Activated CD4-positive, alpha-beta memory T cell treated with anti-CD3 and anti-CD28 coated beads for 36 hours (primary cell): ENCODE data around the gene GATD1. TPM values are rescaled to one million over a fixed set of nuclear protein-coding genes. Genes with fewer than 3 reads are reported as not detected.

Source experiments
- CTCF ChIA-PET: fragments of 350-600 bp; sonication (Branson Sonifier 250); formaldehyde crosslinking; loops from one replicate; lab custom pipeline; 2021; ENCODE audit warnings: antibody characterized with exemption, inconsistent platforms; lab: Charles Lee
- POLR2A ChIA-PET: fragments of 350-600 bp; sonication (Branson Sonifier 250); formaldehyde crosslinking; loops from one replicate; lab custom pipeline; 2021; ENCODE audit warnings: antibody characterized with exemption; lab: Charles Lee
- DNase-seq: peaks from one replicate; pipeline ENCODE4 v3.0.0-alpha.2; 2020
- H3K27ac Mint-ChIP-seq: one replicate; pipeline ENCODE4 v1.8.0; 2021; ENCODE audit warnings: mixed read lengths
- H3K27me3 Mint-ChIP-seq: one replicate; pipeline ENCODE4 v1.8.0; 2021; ENCODE audit warnings: mixed read lengths
- H3K36me3 Mint-ChIP-seq: one replicate; pipeline ENCODE4 v1.8.0; 2021; ENCODE audit warnings: mixed read lengths
- H3K4me1 Mint-ChIP-seq: one replicate; pipeline ENCODE4 v1.8.0; 2021; ENCODE audit warnings: low read depth, mixed read lengths
- H3K4me3 Mint-ChIP-seq: one replicate; pipeline ENCODE4 v1.8.0; 2021; ENCODE audit warnings: mild to moderate bottlenecking, mixed read lengths
- H3K9me3 Mint-ChIP-seq: one replicate; pipeline ENCODE4 v1.8.0; 2021; ENCODE audit warnings: mixed read lengths
- intact Hi-C: fragments of 100-400 bp; cut with micrococcal nuclease; formaldehyde crosslinking; loops from one replicate; pipeline ENCODE4 v1.15.1; 2023
- total RNA-seq, 2 experiments: library from RNA; stranded (reverse); gene quantifications; one replicate each; pipeline ENCODE4 v1.2.3, GENCODE V29; 2021

Gene GATD1, protein sequence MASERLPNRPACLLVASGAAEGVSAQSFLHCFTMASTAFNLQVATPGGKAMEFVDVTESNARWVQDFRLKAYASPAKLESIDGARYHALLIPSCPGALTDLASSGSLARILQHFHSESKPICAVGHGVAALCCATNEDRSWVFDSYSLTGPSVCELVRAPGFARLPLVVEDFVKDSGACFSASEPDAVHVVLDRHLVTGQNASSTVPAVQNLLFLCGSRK
- 10 to 100 TPM; 36.6 to 39.1 TPM for total RNA-seq

DNA sequence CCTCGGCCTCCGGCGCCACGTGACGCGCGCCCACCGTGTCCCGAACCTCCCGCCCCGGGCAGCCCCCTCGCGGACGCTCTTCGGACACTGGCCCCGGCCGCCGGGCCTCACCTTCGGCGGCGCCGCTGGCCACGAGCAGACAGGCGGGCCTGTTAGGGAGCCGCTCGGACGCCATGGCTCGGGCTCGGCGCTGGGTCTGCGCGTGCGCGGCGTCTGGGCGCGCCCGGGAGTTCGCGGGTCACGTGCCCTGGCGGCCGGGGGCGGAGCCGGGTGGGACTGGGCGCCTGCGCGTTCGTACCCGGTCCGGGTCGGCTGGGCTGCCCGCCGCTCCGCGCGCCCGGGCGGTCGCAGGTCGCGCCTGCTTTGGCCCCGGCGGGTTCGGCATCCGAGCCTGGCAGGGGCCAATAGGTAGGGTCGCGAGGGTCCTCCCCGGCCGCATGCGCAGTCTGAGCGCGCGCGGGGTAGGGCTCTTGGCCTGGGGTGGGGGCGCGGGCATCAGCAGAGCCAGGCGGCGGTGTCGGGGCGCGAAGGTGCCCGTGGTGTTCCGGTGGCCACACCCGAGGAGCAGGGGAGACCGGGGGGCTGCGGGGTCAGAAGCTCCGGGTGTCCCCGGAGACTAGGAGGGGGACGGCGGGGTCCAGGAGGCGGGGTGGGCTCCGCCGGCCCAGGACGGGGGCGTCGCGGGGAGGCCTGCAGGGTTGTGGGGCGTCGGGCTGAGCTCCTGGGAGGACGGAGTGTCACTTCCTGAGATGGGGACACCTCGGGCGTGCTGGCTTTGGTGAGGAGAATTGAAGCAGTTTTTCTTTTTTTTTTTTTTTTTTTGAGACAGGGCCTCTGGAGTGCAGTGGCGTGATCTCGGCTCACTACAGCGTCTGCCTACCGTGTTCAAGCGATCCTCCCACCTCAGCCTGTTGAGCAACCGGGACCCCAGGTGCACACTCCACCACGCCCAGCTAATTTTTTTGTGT, at the start of gene GATD1:
Gene GATD1 (minus strand): TSS at position 200 of the 968 bp plus-strand sequence. CDS start 25 bp downstream, at position 175.
- Mint-ChIP-seq H3K27me3 (no peaks in the 10 kb centered on the region), H3K4me3 (peak within 1 kb of the TSS; percentile 85), H3K36me3 (peaks cover 2% of the 10 kb centered on the region), H3K9me3 (no peaks in the 10 kb centered on the region), H3K27ac (peak within 1 kb of the TSS; percentile 70), H3K4me1 (peaks cover 21% of the 10 kb centered on the region)
- CTCF ChIA-PET, result interaction anchor here (0.9 to 2.2 kb wide), 3 partner anchors 19 to 56 kb away, joined by 4 to 5 read pairs (median 4); no protein-coding TSS in a partner anchor
- POLR2A ChIA-PET, result interaction anchor here (0.8 to 2.1 kb wide), 5 partner anchors 12 to 65 kb away, joined by 3 to 9 read pairs (median 4); partner anchors contain the start of genes CEND1, RPLP2 and TSPAN4
- intact Hi-C loops, result loop anchor here (2.0 kb wide), 1 partner anchor 19 kb away; no protein-coding TSS in a partner anchor
- peak; percentile 95 for DNase-seq

DNA sequence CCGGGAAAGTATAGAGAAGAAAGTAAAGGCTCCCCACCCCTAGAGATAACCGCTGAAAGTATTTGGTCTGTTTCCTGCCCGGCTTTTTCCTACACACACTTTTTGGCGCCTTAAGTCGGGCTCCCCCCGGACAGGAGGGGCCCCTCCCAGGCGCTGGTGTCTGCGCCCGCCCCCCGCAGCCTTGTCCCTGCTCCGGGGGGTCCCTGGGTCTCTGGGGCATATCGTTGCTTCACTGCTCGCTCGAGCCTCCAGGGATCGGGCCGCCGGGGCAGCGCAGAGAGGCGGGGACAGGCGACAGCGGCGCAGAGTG, 49.5 kb upstream of the GATD1 start:
- CTCF ChIA-PET, result no interaction called here

DNA sequence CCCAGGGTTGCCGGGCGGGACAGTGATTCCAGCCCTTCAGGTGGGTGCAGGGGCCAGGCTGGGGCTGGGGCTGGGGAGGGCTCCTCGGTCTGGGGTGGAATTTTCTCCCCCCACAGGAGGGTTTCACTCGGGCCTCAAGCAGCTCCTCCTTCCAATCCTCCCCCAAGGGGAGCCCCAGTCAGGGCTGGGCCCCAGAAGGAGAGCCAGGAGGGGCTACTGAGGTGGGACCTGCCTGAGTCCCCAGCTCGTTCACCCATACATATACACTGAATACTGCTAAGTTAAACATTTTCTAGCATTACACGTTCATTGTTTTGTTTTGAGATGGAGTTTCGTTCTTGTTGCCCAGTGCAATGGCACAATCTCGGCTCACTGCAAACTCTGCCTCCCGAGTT, 48.9 kb upstream of the GATD1 start:
- DNase-seq, result no peak
- H3K36me3 Mint-ChIP-seq, result peaks cover 15% of the 10 kb centered on the region
- no peaks in the 10 kb centered on the region for H3K9me3 Mint-ChIP-seq
- ChIA-PET POLR2A (interaction anchor here (1.9 kb wide), 1 partner anchor 10 kb away, joined by 4 read pairs; no protein-coding TSS in a partner anchor), CTCF (no interaction called here)
- H3K27me3 Mint-ChIP-seq, result peaks cover 26% of the 10 kb centered on the region
- intact Hi-C loops, result no loop called here
- peaks cover 19% of the 10 kb centered on the region for H3K4me1 Mint-ChIP-seq
- H3K4me3 Mint-ChIP-seq, result peak overlapping the region; percentile 57
- H3K27ac Mint-ChIP-seq, result no peak overlapping the region

More for the DNA sequence above, 49.5 kb upstream of the GATD1 start:
- Mint-ChIP-seq H3K4me3 (peak overlapping the region; percentile 57), H3K27me3 (peaks cover 31% of the 10 kb centered on the region), H3K27ac (no peak overlapping the region), H3K9me3 (no peaks in the 10 kb centered on the region), H3K36me3 (peaks cover 15% of the 10 kb centered on the region), H3K4me1 (peaks cover 25% of the 10 kb centered on the region)
- POLR2A ChIA-PET, result interaction anchor here (1.9 kb wide), 1 partner anchor 10 kb away, joined by 4 read pairs; no protein-coding TSS in a partner anchor
- DNase-seq, result no peak
- intact Hi-C loops, result no loop called here

DNA sequence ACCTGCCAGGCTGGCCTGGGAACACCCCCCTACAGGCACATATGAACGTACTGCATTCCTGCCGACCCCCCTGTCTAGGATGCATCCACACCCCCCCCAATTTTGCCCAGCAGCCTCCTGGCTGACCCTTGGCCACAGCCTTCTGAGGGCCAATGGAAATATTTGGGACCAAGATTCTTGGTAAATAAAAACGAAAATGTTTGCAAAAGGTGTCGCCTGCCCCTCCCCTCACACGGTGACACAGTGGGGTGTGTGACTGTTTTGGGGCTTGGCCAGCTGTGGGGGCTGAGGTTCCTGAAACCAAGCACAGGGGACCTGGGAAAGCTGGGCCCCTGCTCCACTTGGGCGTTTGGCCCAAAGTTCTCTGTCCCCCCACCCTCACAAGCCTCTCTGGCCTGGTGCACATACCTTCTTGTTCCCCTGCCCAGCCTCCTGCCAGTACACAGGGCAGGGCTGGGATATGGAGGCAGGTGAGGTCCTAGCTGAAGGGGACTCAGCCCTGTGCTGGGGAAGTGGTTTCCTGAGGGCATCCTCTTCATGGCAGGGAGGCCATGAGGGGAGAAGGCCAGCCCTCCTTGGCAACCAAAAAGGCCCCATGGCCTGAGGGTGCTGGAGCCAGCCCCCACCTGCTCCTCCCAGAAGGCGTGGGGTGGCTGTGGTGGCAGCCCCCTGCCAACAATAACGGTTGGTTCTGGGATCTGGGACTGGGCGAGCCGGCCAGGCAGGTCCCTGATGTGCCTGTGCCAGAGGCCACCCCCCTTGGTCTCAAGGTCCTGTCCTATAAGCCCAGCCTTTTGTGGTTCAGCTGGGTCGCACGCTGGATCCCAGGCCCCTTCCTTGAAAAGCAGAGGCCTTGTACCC, 48.3 kb upstream of the GATD1 start:
- Mint-ChIP-seq H3K4me1 (peaks cover 25% of the 10 kb centered on the region), H3K36me3 (peaks cover 15% of the 10 kb centered on the region), H3K4me3 (no peak overlapping the region), H3K9me3 (no peaks in the 10 kb centered on the region), H3K27ac (no peak overlapping the region), H3K27me3 (peaks cover 24% of the 10 kb centered on the region)
- no peak for DNase-seq
- ChIA-PET POLR2A (interaction anchor here (1.9 kb wide), 1 partner anchor 11 kb away, joined by 4 read pairs; no protein-coding TSS in a partner anchor), CTCF (no interaction called here)
- intact Hi-C loops, result no loop called here

DNA sequence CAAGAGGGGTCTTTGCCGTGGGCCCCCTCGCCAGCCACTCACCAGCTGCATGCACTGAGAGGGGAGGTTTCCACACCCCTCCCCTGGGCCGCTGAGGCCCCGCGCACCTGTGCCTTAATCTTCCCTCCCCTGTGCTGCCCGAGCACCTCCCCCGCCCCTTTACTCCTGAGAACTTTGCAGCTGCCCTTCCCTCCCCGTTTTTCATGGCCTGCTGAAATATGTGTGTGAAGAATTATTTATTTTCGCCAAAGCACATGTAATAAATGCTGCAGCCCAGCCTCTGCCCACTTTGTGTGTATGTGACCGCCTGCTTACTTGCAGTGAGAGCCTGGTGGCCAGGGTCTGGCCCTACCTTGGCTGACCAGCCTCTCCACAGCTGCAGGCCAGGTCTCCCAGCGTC, 47.7 kb upstream of the GATD1 start:
- POLR2A ChIA-PET, result no interaction called here
- no peak for DNase-seq
- Mint-ChIP-seq H3K27me3 (peaks cover 24% of the 10 kb centered on the region), H3K4me3 (no peak overlapping the region), H3K4me1 (peaks cover 26% of the 10 kb centered on the region), H3K9me3 (no peaks in the 10 kb centered on the region), H3K27ac (no peak overlapping the region), H3K36me3 (peaks cover 15% of the 10 kb centered on the region)
- intact Hi-C loops, result no loop called here
- CTCF ChIA-PET, result no interaction called here

DNA sequence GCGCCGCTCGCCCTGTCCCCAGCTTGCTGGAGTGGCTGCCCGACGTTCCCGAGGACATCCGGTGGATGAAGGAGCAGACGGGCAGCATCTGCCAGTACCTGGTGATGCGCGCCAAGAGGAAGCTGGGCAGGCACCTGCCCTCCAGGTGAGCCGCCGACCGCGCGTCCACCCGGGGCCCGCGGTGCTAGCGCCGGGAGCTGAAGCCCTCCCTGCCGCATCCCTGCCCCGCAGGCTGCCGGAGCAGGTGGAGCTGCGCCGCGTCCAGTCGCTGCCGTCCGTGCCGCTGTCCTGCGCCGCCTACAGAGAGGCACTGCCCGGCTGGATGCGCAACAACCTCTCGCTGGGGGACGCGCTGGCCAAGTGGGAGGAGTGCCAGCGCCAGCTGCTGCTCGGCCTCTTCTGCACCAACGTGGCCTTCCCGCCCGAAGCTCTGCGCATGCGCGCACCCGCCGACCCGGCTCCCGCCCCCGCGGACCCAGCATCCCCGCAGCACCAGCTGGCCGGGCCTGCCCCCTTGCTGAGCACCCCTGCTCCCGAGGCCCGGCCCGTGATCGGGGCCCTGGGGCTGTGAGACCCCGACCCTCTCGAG, 47.1 kb upstream of the GATD1 start:
- H3K4me3 Mint-ChIP-seq, result no peak overlapping the region
- intact Hi-C loops, result no loop called here
- H3K4me1 Mint-ChIP-seq, result peaks cover 26% of the 10 kb centered on the region
- no peak overlapping the region for H3K27ac Mint-ChIP-seq
- no peaks in the 10 kb centered on the region for H3K9me3 Mint-ChIP-seq
- CTCF ChIA-PET, result no interaction called here
- POLR2A ChIA-PET, result no interaction called here
- DNase-seq, result no peak
- H3K27me3 Mint-ChIP-seq, result peaks cover 19% of the 10 kb centered on the region
- peaks cover 15% of the 10 kb centered on the region for H3K36me3 Mint-ChIP-seq

DNA sequence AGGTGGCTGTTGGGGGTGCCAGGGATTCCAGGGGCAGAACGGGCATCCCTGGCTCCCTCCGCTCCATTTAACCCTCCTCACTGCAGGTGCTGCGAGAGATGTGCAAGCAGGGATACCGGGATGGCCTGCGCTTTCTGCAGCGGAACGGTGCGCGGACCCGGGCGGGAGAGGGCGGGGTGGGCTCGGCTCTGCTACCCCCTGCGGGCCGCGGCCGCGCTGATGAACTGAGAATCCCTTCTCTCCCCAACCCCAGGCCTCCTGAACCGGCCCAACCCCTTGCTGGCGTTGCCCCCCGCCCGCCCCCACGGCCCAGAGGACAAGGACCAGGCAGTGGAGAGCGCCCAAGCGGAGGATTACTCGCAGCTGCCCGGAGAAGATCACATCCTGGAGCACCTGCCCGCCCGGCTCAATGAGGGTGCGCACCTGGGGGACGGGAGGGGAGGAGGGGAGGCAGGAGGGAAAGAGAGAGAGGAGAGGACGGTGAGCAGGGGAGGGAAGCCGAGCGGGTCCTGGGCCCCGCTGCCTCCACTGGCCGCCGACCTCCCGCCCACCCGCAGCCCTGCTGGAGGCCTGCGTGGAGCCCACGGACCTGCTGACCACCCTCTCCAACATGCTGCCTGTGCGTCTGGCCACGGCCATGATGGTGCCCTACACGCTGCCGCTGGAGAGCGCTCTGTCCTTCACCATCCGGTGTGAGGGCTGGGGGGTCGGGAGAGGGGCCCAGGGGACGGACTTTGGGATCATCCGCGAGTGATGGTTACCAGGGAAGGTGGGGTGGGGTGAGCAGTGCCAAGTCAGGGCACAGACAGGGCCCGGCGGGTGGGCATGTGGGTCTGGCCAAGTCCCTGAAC, 46.4 kb upstream of the GATD1 start:
- Mint-ChIP-seq H3K27ac (no peak overlapping the region), H3K4me3 (no peak overlapping the region), H3K9me3 (no peaks in the 10 kb centered on the region), H3K4me1 (peaks cover 20% of the 10 kb centered on the region), H3K27me3 (peaks cover 13% of the 10 kb centered on the region), H3K36me3 (peaks cover 15% of the 10 kb centered on the region)
- ChIA-PET POLR2A (interaction anchor here (1.1 to 1.8 kb wide), 2 partner anchors 7 to 12 kb away, joined by 3 to 5 read pairs; no protein-coding TSS in a partner anchor), CTCF (no interaction called here)
- intact Hi-C loops, result no loop called here
- no peak for DNase-seq

DNA sequence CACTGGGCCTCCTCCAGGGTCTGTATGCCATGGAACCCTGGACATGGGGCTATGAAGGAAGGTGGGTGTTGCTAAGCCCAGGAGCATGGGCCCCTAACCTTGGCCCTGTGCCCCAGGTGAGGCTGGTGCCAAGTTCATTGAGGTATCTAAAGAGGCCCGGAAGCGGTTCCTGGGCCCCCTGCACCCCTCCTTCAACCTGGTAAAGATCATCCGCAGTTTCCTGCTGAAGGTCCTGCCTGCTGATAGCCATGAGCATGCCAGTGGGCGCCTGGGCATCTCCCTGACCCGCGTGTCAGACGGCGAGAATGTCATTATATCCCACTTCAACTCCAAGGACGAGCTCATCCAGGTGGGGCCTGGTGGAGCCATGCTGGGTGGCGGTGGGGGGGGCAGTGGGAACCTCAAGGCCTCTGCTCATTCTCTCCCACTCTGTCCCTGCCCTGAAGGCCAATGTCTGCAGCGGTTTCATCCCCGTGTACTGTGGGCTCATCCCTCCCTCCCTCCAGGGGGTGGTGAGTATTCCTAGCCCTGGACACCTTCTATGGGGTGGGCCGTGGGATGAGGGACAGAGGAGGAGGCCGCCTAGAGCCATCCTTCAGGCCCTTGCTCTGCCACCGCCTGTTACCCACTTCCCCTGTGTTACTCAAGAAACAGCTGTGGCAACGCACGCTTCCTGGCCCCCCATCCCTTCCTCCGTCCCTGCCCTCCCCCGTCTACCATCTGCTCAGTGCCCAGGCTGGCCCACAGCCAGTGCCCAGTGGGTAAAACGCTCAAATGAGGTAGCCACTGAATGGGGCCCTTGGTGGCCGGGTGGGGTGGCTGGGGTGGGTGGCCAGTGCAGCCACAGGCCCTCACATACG, 44.5 kb upstream of the GATD1 start:
- no peak for DNase-seq
- H3K9me3 Mint-ChIP-seq, result no peaks in the 10 kb centered on the region
- H3K4me3 Mint-ChIP-seq, result peak overlapping the region; percentile 12
- H3K27me3 Mint-ChIP-seq, result no peaks in the 10 kb centered on the region
- H3K36me3 Mint-ChIP-seq, result peaks cover 15% of the 10 kb centered on the region
- ChIA-PET CTCF (no interaction called here), POLR2A (interaction anchor here (1.8 kb wide), 1 partner anchor 10 kb away, joined by 5 read pairs; no protein-coding TSS in a partner anchor)
- H3K4me1 Mint-ChIP-seq, result peaks cover 18% of the 10 kb centered on the region
- no peak overlapping the region for H3K27ac Mint-ChIP-seq
- intact Hi-C loops, result no loop called here

DNA sequence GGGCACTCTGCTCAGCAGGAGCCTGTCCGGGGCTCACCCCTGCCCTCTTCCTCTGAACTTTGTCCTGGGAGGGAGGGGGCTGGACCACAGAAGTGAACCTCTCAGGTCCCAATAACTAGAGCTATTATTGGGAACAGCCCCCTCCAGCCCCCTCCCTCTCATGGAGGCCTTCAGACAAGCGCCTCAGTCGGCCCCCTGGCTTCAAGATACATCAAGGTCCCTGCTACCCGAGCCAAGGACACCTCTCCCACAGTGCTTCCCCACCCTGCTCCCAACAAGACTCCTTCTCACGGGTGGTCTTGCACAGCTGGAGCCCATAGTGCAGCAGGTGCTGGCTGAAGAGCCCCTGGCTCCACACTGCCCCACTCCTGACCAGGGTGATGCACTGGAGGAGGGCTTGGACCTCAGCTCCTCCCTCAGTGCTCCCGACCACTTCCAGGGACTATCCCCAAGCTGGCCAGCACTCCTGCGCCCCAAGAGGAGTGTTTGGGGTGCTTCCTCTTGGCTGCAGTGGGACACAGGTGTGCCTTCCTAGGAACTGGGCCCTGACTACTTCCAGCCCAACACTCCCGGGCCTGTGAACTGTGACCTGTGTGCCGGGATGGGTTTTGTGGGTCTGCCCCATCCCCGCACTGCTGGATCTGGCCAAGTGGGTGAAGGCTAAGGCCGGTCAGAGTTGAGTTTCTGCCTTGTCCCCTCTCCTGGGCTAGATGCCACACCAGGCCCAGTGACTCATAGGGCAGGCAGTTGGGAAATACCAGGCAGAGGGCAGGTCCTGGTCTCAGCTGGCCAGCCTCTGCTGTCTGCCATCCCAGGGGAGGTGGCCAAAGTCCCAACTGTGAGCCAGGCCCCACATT, 43.6 kb upstream of the GATD1 start:
- intact Hi-C loops, result loop anchor here (1.0 kb wide), 2 partner anchors 9 to 24 kb away; no protein-coding TSS in a partner anchor
- Mint-ChIP-seq H3K4me1 (peaks cover 14% of the 10 kb centered on the region), H3K4me3 (peak overlapping the region; percentile 79), H3K27me3 (no peaks in the 10 kb centered on the region), H3K9me3 (no peaks in the 10 kb centered on the region), H3K36me3 (peaks cover 18% of the 10 kb centered on the region), H3K27ac (peak overlapping the region; percentile 38)
- POLR2A ChIA-PET, result interaction anchor here (1.0 to 2.6 kb wide), 3 partner anchors 9 to 12 kb away, joined by 3 to 14 read pairs (median 7); partner anchors contain the start of genes CD151 and RPLP2
- CTCF ChIA-PET, result no interaction called here
- no peak for DNase-seq
